Measurements from ENCODE around the gene FAM168A. TPM values are rescaled to one million over a fixed set of nuclear protein-coding genes. Genes with fewer than 3 reads are reported as not detected.

Gene FAM168A
- total and polyA plus RNA-seq, 2 of the 8 experiments (the other 6 are each of a cell fraction or from before 2014, with no cell fraction given) = 17.1 to 21.6 TPM

DNA sequence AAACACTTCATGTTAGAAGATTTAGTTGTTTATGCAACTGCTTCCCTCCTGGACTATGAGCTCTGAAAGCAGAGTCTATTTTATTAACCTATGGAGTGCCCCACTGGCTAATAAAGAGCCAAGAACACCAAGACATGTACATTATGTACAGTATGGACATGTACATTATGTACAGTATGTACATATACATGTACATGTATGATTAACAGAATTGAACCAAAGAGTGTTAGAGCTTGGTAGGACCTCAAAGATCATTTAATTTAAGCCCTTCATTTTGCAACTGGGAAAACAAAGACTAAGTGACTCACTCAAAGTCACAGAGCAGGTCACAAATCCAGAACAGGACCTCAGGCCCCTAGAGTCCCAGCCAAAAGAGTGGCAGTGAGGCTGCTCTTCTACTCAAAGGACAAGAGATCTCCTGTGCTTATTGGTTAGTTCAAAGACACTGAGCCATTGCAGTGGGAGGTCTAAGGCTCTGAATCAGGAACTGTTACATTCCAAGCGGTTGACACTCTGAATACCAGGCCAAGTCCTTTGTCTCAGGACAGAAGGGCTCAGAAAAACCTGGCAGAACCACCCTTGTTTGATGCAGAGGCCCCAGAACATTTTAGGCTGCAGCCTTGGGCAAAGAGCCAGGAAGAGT, 103.8 kb downstream of the FAM168A start:
- Histone ChIP-seq H2BK120ac (replicated peaks; ENCODE audit: low read depth, low read length) (no peak overlapping the region), H3K27ac (ENCODE audit: low read depth, low read length) (0 out of 2 replicates have a peak overlapping the region, but pooled peaks have one; percentile 21), H3K4me2 (ENCODE audit: insufficient read depth in 1 of 2, low read depth in 2 of 2, low read length in 2 of 2) (peak overlapping the region in 1 of 2 experiments; percentile 13; a peak in 1 of 4 replicates), H4K91ac (replicated peaks; ENCODE audit: insufficient read length, low read length) (no peak overlapping the region), H4K8ac (ENCODE audit: extremely low read depth, insufficient read depth, low read length) (no peak overlapping the region), H2BK5ac (ENCODE audit: low read depth, low read length) (no peak overlapping the region), H2BK12ac (ENCODE audit: low read depth, low read length) (0 out of 2 replicates have a peak overlapping the region, but pooled peaks have one; percentile 20), H3K36me3 (ENCODE audit: control insufficient read depth in 2 of 4, insufficient read depth in 4 of 4, low read length in 3 of 4) (no peaks in the 10 kb centered on the region), H4K20me1 (replicated peaks in 1 of 2; ENCODE audit: control insufficient read depth in 1 of 2, insufficient read depth in 2 of 2, low read length in 2 of 2) (no peaks in the 10 kb centered on the region), H3K4me1 (replicated peaks in 1 of 4; ENCODE audit: control insufficient read depth in 3 of 4, insufficient read depth in 4 of 4, low read length in 3 of 4) (peaks cover 0 to 8% (median 3%) of the 10 kb centered on the region in 4 experiments; a peak in 4 of 7 replicates), H3K23ac (ENCODE audit: insufficient read length) (no peak overlapping the region), H3K27me3 (replicated peaks in 1 of 4; ENCODE audit: control insufficient read depth in 3 of 4, extremely low read depth in 1 of 4, insufficient read depth in 3 of 4, low read length in 3 of 4) (no peaks in the 10 kb centered on the region), H3K23me2 (ENCODE audit: low read depth, low read length) (no peaks in the 10 kb centered on the region), H3K9ac (replicated peaks in 1 of 4; ENCODE audit: extremely low read depth in 1 of 4, low read depth in 3 of 4, low read length in 3 of 4) (no peak overlapping the region), H3K14ac (ENCODE audit: insufficient read length) (no peak overlapping the region), H3K4me3 (ENCODE audit: extremely low read depth in 1 of 4, insufficient read depth in 2 of 4, low read depth in 3 of 4, low read length in 4 of 4) (no peak overlapping the region), H3K4ac (replicated peaks; ENCODE audit: insufficient read length, low read depth, low read length) (no peak overlapping the region), H3K79me1 (ENCODE audit: low read depth, low read length) (peaks cover 3% of the 10 kb centered on the region; the same call in 1 of the 2 replicates), H2AK5ac (ENCODE audit: low read depth, low read length) (no peak overlapping the region), H2AFZ (ENCODE audit: low read length) (no peak overlapping the region), H2BK20ac (ENCODE audit: low read length) (no peak overlapping the region), H3K56ac (replicated peaks; ENCODE audit: insufficient read length, low read depth, low read length) (no peak overlapping the region), H3K9me3 (ENCODE audit: insufficient read depth in 2 of 2, low read depth in 1 of 2, low read length in 1 of 2) (no peaks in the 10 kb centered on the region), H3K79me2 (ENCODE audit: control insufficient read depth in 1 of 2, insufficient read depth in 2 of 2, low read length in 2 of 2) (peaks cover 0 to 7% of the 10 kb centered on the region in 2 experiments; a peak in 1 of 4 replicates), H3K18ac (ENCODE audit: extremely low read depth, low read length) (0 out of 2 replicates have a peak overlapping the region, but pooled peaks have one; percentile 68), H4K5ac (ENCODE audit: insufficient read length, low read depth, low read length) (no peak overlapping the region), H2BK15ac (ENCODE audit: low read length) (no peak overlapping the region)
- TF ChIP-seq SP1 (IDR thresholded peaks at IDR 0.05; ENCODE audit: low read depth, low read length) (peak; percentile 65; the same call in 1 of the 2 replicates), EGR1 (IDR thresholded peaks at IDR 0.05; ENCODE audit: borderline replicate concordance, low read depth, low read length) (no peak), TEAD4 (IDR thresholded peaks at IDR 0.05; ENCODE audit: low read depth, low read length) (peak; percentile 93), YY1 (IDR thresholded peaks at IDR 0.05; ENCODE audit: low read depth, low read length) (0 out of 2 replicates have a peak, but pooled peaks have one; percentile 51)
- CTCF ChIA-PET (ENCODE audit: partially characterized antibody) = interaction anchor here (0.6 to 2.3 kb wide), 3 partner anchors 16 to 165 kb away, joined by 3 to 10 read pairs (median 3); no protein-coding TSS in a partner anchor
- POLR2A ChIA-PET (ENCODE audit: partially characterized antibody) = interaction anchor here (0.9 kb wide), 2 partner anchors 104 to 565 kb away, joined by 3 to 4 read pairs; partner anchors contain the start of gene FAM168A
- DNase-seq (ENCODE audit: low read depth in 1 of 2, low spot score in 2 of 2) (peak; percentile 46), FAIRE-seq (peak; percentile 19)
- WGBS, 2 experiments (ENCODE audit: extremely low coverage in 1 of 2, insufficient coverage in 1 of 2, insufficient read length in 1 of 2, insufficient replicate concordance in 2 of 2, low coverage in 1 of 2, low lambda C conversion rate in 2 of 2, missing lambda C conversion rate in 1 of 2) = 50% methylated on average over 1 of the region's 1 CpG; no CpG with 5 or more reads in 1 of the 2 experiments

Measured in H1 (cell line).